Vagina (tissue), 2 donors: ENCODE results near the gene BLM. TPM values are rescaled to one million over a fixed set of nuclear protein-coding genes. Genes with fewer than 3 reads are reported as not detected.
"Not testable (repeated sequence)": the region's sequence is repeated elsewhere in the genome, so short reads cannot be mapped to it uniquely, and the experiment has no call there.

Source experiments
- DNase-seq, 2 donors: peaks; one replicate each; pipeline ENCODE4 v3.0.0-alpha.2; 2017; ENCODE audit errors: extremely low spot score in 2 of 2
- H3K27ac ChIP-seq: fragments of 200-600 bp; sonication (generic); one replicate; pipeline ENCODE4 v1.5.1; 2019
- H3K27me3 ChIP-seq: fragments of 200-600 bp; sonication (generic); one replicate; pipeline ENCODE4 v1.5.1; 2019
- H3K36me3 ChIP-seq, 2 donors: fragments of 200-600 bp; sonication (generic); one replicate each; pipeline ENCODE4 v1.5.1; 2017 to 2019
- H3K4me1 ChIP-seq: fragments of 200-600 bp; sonication (generic); one replicate; pipeline ENCODE4 v1.5.1; 2019
- H3K4me3 ChIP-seq, 2 donors: fragments of 200-600 bp; sonication (generic); 1 replicate in 1 of 2; 2 replicates in 1 of 2; pipeline ENCODE4 v1.5.1; 2016 to 2019
- H3K9me3 ChIP-seq: fragments of 200-600 bp; sonication (generic); one replicate; pipeline ENCODE4 v1.5.1; 2019
- CTCF ChIP-seq, 3 experiments: fragments of 450-650 bp in 2 of 3; fragments of 200-600 bp in 1 of 3; sonication (generic) in 1 of 3; IDR thresholded peaks; one replicate each; pipeline ENCODE4 v1.5.1; 2017 to 2019; ENCODE audit warnings: antibody characterized with exemption in 3 of 3, mild to moderate bottlenecking in 2 of 3, moderate library complexity in 2 of 3
- POLR2A ChIP-seq, 2 donors: fragments of 450-650 bp; IDR thresholded peaks; one replicate each; pipeline ENCODE4 v1.6.1; 2017; ENCODE audit warnings: antibody characterized with exemption in 2 of 2, mild to moderate bottlenecking in 2 of 2, moderate library complexity in 2 of 2
- POLR2AphosphoS5 ChIP-seq, 2 donors: sonication (generic); formaldehyde crosslinking; IDR thresholded peaks; one replicate each; pipeline ENCODE4 v1.9.0; 2017; ENCODE audit warnings: antibody characterized with exemption in 2 of 2, mild to moderate bottlenecking in 2 of 2, low read depth in 1 of 2; ENCODE audit not compliant: insufficient read depth in 1 of 2
- intact Hi-C: fragments of 100-400 bp; cut with DNase I; formaldehyde crosslinking; loops from one replicate; pipeline ENCODE4 v1.15.1; 2023
- total RNA-seq: library from RNA; depleted of rRNA; stranded (reverse); fragments of >200 nt; gene quantifications from one replicate; pipeline ENCODE4 v1.2.3, GENCODE V29; 2016

Gene BLM
- total RNA-seq, 1 donor from 2014 or later, result 1.7 TPM

GRCh38 chr15:90822204-90822955, 105.2 kb downstream of the BLM start:
- Histone ChIP-seq H3K9me3 (no peaks in the 10 kb centered on the region), H3K27ac (no peak overlapping the region), H3K36me3 (no peaks in the 10 kb centered on the region), H3K4me1 (no peaks in the 10 kb centered on the region), H3K27me3 (no peaks in the 10 kb centered on the region), H3K4me3 (no peak overlapping the region)
- no peak for DNase-seq
- intact Hi-C loops, result no loop called here
- TF ChIP-seq POLR2A (IDR thresholded peaks at IDR 0.05), result no peak
- no peak for TF ChIP-seq POLR2AphosphoS5 (IDR thresholded peaks at IDR 0.05; ENCODE audit: insufficient read depth in 1 of 2, low read depth in 1 of 2)
- TF ChIP-seq CTCF (IDR thresholded peaks at IDR 0.05), result no peak

GRCh38 chr15:90823455-90823974, 106.4 kb downstream of the BLM start:
- H3K4me1 ChIP-seq, result no peaks in the 10 kb centered on the region
- intact Hi-C loops, result no loop called here
- no peak for TF ChIP-seq POLR2A (IDR thresholded peaks at IDR 0.05)
- TF ChIP-seq CTCF (IDR thresholded peaks at IDR 0.05), result no peak
- TF ChIP-seq POLR2AphosphoS5 (IDR thresholded peaks at IDR 0.05; ENCODE audit: insufficient read depth in 1 of 2, low read depth in 1 of 2), result no peak
- H3K36me3 ChIP-seq, result no peaks in the 10 kb centered on the region
- H3K27me3 ChIP-seq, result no peaks in the 10 kb centered on the region
- H3K4me3 ChIP-seq, result no peak overlapping the region
- no peak for DNase-seq
- H3K9me3 ChIP-seq, result no peaks in the 10 kb centered on the region
- no peak overlapping the region for H3K27ac ChIP-seq

- H3K4me1 ChIP-seq, H3K4me3 ChIP-seq, H3K9me3 ChIP-seq, DNase-seq, intact Hi-C loops, H3K27ac ChIP-seq, H3K27me3 ChIP-seq, H3K36me3 ChIP-seq: not testable (repeated sequence)
Measured at GRCh38 chr15:90825115-90825899, 108.2 kb downstream of the BLM start.

GRCh38 chr15:90826206-90826885, 109.2 kb downstream of the BLM start:
- H3K36me3 ChIP-seq, H3K4me1 ChIP-seq, H3K4me3 ChIP-seq, H3K9me3 ChIP-seq, DNase-seq, H3K27ac ChIP-seq, intact Hi-C loops, H3K27me3 ChIP-seq: not testable (repeated sequence)

GRCh38 chr15:90826886-90827435, 109.8 kb downstream of the BLM start:
- no peaks in the 10 kb centered on the region for H3K4me1 ChIP-seq
- H3K27ac ChIP-seq, result no peak overlapping the region
- no peak for TF ChIP-seq CTCF (IDR thresholded peaks at IDR 0.05)
- TF ChIP-seq POLR2A (IDR thresholded peaks at IDR 0.05), result no peak
- TF ChIP-seq POLR2AphosphoS5 (IDR thresholded peaks at IDR 0.05; ENCODE audit: insufficient read depth in 1 of 2, low read depth in 1 of 2), result no peak
- H3K36me3 ChIP-seq, result no peaks in the 10 kb centered on the region
- H3K9me3 ChIP-seq, result no peaks in the 10 kb centered on the region
- H3K27me3 ChIP-seq, result no peaks in the 10 kb centered on the region
- DNase-seq, result no peak
- no peak overlapping the region for H3K4me3 ChIP-seq
- intact Hi-C loops, result no loop called here
